Ovary (tissue), 9 donors: Measurements from ENCODE around the gene ZNF527. TPM values are rescaled to one million over a fixed set of nuclear protein-coding genes. Genes with fewer than 3 reads are reported as not detected.
"Not testable (repeated sequence)": the region's sequence is repeated elsewhere in the genome, so short reads cannot be mapped to it uniquely, and the experiment has no call there.

ENCODE experiments used
- DNase-seq, 5 donors: peaks; one replicate each; pipeline ENCODE4 v3.0.0-alpha.2; 2019 to 2020
- H3K27ac ChIP-seq, 2 donors: fragments of 200-600 bp; one replicate each; pipeline versions ENCODE4 v1.5.1 to v1.8.0; 2019 to 2022
- H3K27me3 ChIP-seq: fragments of 200-600 bp; one replicate; pipeline ENCODE4 v1.8.0; 2022
- H3K36me3 ChIP-seq: fragments of 200-600 bp; sonication (generic); one replicate; pipeline ENCODE4 v1.5.1; 2019
- H3K4me1 ChIP-seq: one replicate; pipeline ENCODE4 v1.8.1; 2013; ENCODE audit warnings: mild to moderate bottlenecking, moderate library complexity; ENCODE audit not compliant: insufficient read depth
- H3K4me3 ChIP-seq: fragments of 200-600 bp; sonication (generic); one replicate; pipeline ENCODE4 v1.5.1; 2017
- H3K9me3 ChIP-seq, 2 donors: fragments of 200-600 bp in 1 of 2; sonication (generic) in 1 of 2; one replicate each; pipeline versions ENCODE4 v1.5.1 to v1.8.1; 2013 to 2019; ENCODE audit warnings: mild to moderate bottlenecking in 1 of 2, moderate library complexity in 1 of 2
- EP300 ChIP-seq: sonication (generic); formaldehyde crosslinking; IDR thresholded peaks from one replicate; pipeline ENCODE4 v1.6.1; 2017; ENCODE audit warnings: antibody characterized with exemption
- POLR2A ChIP-seq: fragments of 450-650 bp; IDR thresholded peaks from one replicate; pipeline ENCODE4 v1.6.1; 2017; ENCODE audit warnings: antibody characterized with exemption, mild to moderate bottlenecking, moderate library complexity
- WGBS, 3 donors: extraction: QIAGEN DNeasy Blood & Tissue Kit in 1 of 3; methylation state at CpG; one replicate each; pipeline versions ENCODE4 v1.1.5 to v1.1.7; 2013 to 2017; 5-methylcytosine and 5-hydroxymethylcytosine counted together
- intact Hi-C, 4 donors: fragments of 100-400 bp; cut with DNase I; formaldehyde crosslinking; loops; one replicate each; pipeline versions ENCODE4 v1.11.0 to v1.15.1; 2022 to 2023
- polyA plus RNA-seq, 2 donors: library from polyadenylated mRNA; stranded (reverse); fragments of 200-250 nt in 1 of 2; fragments of 350-450 nt in 1 of 2; fragmentation: Illumina TruSeq in 1 of 2; extraction: RNeasy Lipid Tissue Mini Kit (QIAGEN cat#74804) in 1 of 2; gene quantifications; one replicate each; pipeline ENCODE4 v1.2.3, GENCODE V29; 2013 to 2014
- total RNA-seq, 7 donors: library from RNA; depleted of rRNA in 2 of 7; stranded (reverse); fragments of >200 nt in 2 of 7; fragmentation: NEBNext Ultra II Directional in 3 of 7; extraction: Animal tissue kit (Norgen Biotek cat#: 25700) in 3 of 7; gene quantifications; one replicate each; pipeline versions ENCODE4 v1.1.0 to v1.2.4, GENCODE V29; 2016 to 2023
- TF ChIP-seq, protein P1 (sequence below), 3 donors: fragments of 450-650 bp in 2 of 3; fragments of 200-600 bp in 1 of 3; IDR thresholded peaks; one replicate each; pipeline versions ENCODE4 v1.5.1 to v1.8.0; 2016 to 2022; ENCODE audit warnings: antibody characterized with exemption in 3 of 3, mild to moderate bottlenecking in 1 of 3
- donor health status: DM: no; HTN: no; CAD: no; lungs with moderate emphysema.
- donor health status: DM: no; HTN: no; CAD: no.
- donor health status: Bipolar disorder and iron deficiency.
- donor health status: DM: yes; HTN: yes; CAD: no.
- donor health status: DM: no; HTN: no; CAD: no.
- donor health status: DM: yes; HTN: yes; CAD: no.

The ZNF527 gene
- total and polyA plus RNA-seq, 9 donors, result 4.8 to 11.5 (median 7.0) TPM

DNA sequence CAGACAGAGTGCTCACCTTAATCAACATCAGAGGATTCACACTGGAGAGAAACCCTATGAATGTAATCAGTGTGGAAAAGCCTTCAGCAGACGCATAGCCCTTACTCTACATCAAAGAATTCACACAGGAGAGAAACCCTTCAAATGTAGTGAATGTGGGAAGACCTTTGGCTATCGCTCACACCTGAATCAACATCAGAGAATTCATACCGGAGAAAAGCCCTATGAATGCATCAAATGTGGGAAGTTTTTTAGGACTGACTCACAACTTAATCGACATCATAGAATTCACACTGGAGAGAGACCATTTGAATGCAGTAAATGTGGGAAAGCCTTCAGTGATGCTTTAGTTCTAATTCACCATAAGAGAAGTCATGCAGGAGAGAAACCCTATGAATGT lies 18.3 kb downstream of the ZNF527 start:
- intact Hi-C loops, result no loop called here
- Histone ChIP-seq H3K4me3 (no peak overlapping the region), H3K4me1 (no peaks in the 10 kb centered on the region), H3K9me3 (peaks cover 6 to 54% of the 10 kb centered on the region in 2 donors), H3K27ac (no peak overlapping the region), H3K36me3 (no peaks in the 10 kb centered on the region), H3K27me3 (no peaks in the 10 kb centered on the region)
- no peak for DNase-seq
- WGBS, 3 donors, result 94 to 99% (median 97%) methylated on average over 4 of the region's 4 CpGs
- TF ChIP-seq EP300, result no peak
- TF ChIP-seq POLR2A, result no peak
- TF ChIP-seq, protein P1, sequence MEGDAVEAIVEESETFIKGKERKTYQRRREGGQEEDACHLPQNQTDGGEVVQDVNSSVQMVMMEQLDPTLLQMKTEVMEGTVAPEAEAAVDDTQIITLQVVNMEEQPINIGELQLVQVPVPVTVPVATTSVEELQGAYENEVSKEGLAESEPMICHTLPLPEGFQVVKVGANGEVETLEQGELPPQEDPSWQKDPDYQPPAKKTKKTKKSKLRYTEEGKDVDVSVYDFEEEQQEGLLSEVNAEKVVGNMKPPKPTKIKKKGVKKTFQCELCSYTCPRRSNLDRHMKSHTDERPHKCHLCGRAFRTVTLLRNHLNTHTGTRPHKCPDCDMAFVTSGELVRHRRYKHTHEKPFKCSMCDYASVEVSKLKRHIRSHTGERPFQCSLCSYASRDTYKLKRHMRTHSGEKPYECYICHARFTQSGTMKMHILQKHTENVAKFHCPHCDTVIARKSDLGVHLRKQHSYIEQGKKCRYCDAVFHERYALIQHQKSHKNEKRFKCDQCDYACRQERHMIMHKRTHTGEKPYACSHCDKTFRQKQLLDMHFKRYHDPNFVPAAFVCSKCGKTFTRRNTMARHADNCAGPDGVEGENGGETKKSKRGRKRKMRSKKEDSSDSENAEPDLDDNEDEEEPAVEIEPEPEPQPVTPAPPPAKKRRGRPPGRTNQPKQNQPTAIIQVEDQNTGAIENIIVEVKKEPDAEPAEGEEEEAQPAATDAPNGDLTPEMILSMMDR (IDR thresholded peaks at IDR 0.05), result no peak

DNA sequence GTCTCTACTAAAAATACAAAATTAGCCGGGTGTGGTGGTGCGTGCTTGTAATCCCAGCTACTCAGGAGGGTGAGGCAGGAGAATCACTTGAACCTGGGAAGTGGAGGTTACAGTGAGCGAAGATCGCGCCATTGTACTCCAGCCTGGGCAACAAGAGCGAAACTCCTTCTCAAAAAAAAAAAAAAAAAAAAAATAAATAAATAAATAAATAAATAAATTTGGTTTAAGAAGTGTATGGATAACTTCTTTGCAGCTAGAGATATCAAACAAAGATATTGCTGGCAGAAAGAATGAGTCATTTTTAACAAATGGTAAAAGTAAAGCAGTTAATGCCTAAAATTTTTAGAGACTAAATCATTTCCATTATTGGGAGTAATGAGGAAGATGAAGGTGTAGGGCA lies 20.5 kb downstream of the ZNF527 start:
- H3K27me3 ChIP-seq, intact Hi-C loops, H3K4me3 ChIP-seq, DNase-seq, H3K27ac ChIP-seq, H3K4me1 ChIP-seq, H3K36me3 ChIP-seq: not testable (repeated sequence)
- H3K9me3 ChIP-seq, result peaks cover 6 to 37% of the 10 kb centered on the region in 2 donors
- WGBS, 3 donors, result 97 to 99% (median 97%) methylated on average over 6 of the region's 6 CpGs

DNA sequence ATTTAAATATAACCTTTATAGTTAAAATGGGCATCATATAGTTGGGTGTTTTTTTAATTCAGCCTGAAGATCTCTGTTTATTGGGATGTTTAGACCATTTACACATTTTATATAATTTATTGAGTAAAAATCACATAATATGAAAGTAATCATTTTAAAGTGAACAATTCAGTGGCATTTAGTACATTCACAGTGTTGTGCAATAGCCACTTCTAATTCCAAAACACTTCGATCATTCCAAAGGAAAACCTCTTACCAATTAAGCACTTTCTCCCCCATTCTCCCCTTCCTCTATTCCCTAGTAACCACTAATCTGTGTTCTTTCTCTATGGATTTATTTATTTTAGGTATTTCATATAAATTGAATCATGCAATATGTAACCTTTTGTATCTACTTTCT lies 30.2 kb downstream of the ZNF527 start:
- TF ChIP-seq, protein P1 (IDR thresholded peaks at IDR 0.05), result no peak
- no peaks in the 10 kb centered on the region for H3K36me3 ChIP-seq
- H3K4me1 ChIP-seq, result no peaks in the 10 kb centered on the region
- H3K9me3 ChIP-seq, result peaks cover 3 to 13% of the 10 kb centered on the region in 2 donors
- H3K27ac ChIP-seq, result no peak overlapping the region
- intact Hi-C loops, result no loop called here
- WGBS, 3 donors, result 97 to 100% (median 98%) methylated on average over 1 of the region's 1 CpG
- no peak for DNase-seq
- H3K27me3 ChIP-seq, result no peaks in the 10 kb centered on the region
- H3K4me3 ChIP-seq, result no peak overlapping the region

DNA sequence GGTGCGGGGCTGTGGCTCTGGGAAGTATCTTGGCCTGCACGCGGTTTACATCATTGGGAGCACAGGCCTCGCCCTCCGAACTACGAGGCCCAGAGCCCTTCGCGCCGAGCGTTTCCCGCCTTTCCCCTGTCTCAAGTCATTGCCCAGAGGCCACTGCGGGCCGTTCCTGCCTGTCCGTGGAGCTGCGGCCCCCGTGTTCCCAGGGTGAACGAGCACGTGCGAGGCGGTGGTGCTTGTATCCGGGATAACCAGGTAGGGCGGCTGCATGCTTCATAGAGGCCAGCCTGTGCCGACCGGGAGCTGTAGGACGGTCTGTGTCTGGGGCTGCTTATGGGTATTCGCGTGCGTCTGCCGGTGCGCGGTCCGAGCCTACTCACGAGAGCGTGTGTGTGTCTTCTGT lies 32.5 kb downstream of the ZNF527 start:
- DNase-seq, result no peak
- intact Hi-C loops, result no loop called here
- Histone ChIP-seq H3K9me3 (peaks cover 0 to 17% of the 10 kb centered on the region in 2 donors), H3K27me3 (no peaks in the 10 kb centered on the region), H3K27ac (no peak overlapping the region), H3K36me3 (no peaks in the 10 kb centered on the region), H3K4me1 (no peaks in the 10 kb centered on the region), H3K4me3 (no peak overlapping the region)
- WGBS, 3 donors, result 59 to 79% (median 67%) methylated on average over 34 of the region's 34 CpGs
- TF ChIP-seq, protein P1 (IDR thresholded peaks at IDR 0.05), result no peak
- TF ChIP-seq EP300 (no peak), POLR2A (no peak)

DNA sequence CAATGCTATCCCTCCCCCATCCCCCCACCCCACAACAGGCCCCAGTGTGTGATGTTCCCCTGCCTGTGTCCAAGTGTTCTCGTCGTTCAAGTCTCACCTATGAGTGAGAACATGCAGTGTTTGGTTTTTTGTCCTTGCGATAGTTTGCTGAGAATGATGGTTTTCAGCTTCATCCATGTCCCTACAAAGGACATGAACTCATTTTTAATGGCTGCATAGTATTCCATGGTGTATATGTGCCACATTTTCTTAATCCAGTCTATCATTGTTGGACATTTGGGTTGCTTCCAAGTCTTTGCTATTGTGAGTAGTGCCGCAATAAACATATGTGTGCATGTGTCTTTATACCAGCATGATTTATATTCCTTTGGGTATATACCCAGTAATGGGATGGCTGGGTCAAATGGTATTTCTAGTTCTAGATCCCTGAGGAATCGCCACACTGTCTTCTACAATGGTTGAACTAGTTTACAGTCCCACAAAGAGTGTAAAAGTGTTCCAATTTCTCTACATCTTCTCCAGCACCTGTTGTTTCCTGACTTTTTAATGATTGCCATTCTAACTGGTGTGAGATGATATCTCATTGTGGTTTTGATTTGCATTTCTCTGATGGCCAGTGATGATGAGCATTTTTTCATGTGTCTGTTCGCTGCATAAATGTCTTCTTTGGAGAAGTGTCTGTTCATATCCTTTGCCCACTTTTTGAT lies 35.4 kb downstream of the ZNF527 start:
- H3K27me3 ChIP-seq, H3K4me3 ChIP-seq, intact Hi-C loops, DNase-seq, H3K27ac ChIP-seq, H3K36me3 ChIP-seq, H3K4me1 ChIP-seq: not testable (repeated sequence)
- peaks cover 0 to 24% of the 10 kb centered on the region in 2 donors for H3K9me3 ChIP-seq
- 87 to 89% (median 89%) methylated on average over 6 of the region's 6 CpGs for WGBS, 3 donors
